HG03066 (cell line): ENCODE results near the gene DCBLD2.
A peak's percentile ranks its signal among the peaks of the same experiment; 100 is the strongest.

ENCODE experiments used
- ATAC-seq: cut with Tn5 transposase; IDR thresholded peaks from one replicate; pipeline ENCODE4 v1.9.1; 2021; ENCODE audit warnings: low read depth; ENCODE audit not compliant: unreplicated experiment

The DCBLD2 gene

DNA sequence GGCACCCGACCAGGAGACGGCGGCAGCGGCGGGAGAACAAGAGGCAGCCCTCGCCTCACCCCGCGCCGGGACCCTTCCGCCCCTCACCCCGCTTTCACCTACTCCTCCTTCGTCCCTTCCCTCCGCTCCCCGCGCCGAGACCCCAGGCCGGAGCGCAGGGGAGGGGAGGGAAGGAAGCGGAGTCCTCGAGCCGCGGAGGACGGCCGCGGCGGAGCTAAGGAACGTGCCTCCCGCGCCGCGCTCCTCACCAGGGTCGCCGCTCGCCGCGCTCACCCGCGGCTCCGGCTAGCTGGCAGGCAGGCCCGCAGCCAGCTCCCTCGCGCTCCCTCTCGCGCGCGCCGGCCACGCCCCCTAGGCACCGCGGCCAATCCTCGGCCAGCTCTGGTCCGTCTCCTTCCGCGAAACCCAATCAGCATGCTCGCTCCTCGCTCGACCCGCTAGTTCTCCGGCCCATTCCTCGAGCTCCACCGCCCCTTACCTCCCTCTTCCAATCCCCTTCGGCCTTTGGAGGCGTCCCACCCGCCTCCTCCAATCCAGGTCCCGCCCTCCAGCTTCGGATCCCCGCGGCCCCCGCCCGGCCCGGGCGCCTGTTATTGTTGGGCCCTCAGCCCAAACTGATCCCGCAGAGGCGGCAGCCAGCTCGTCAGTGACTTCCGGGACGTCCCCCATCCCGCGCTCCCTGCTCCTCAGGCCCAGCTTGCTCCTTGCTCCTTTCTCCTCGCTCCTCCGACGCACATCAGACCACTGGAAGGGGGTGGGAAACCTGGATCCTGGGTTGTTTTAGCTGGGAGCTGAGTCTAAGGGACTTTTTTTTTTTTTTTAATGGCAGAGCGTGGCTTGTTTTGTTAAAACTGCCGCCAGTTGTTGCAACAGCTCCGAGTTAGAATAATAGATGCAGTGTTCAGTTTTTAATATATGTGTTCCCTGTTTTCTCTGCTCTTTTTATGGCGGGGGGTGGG, at the start of gene DCBLD2:
TSS of gene DCBLD2 (minus strand) at position 304 of the 959 bp plus-strand sequence. CDS start 369 bp downstream, outside the sequence.
- ATAC-seq = peak; percentile 98

DNA sequence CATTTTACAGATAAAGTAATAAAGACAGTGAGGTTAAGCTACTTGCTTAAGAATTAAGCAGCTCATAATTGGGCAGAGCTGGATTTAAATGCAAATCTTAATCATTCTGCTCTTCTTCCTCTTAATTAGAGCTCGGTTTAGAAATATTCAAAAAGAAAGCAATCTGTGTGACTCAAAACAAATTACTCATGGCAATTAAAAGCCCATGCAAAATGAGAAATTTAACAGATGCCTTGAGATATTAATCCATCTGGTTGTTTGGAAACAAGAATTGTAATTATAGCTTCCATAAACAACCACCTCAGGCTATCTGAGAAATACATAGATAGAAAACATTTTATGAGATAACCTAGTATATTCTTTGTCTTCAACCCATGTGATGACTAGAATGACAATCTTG, 44.2 kb upstream of the DCBLD2 start:
- ATAC-seq = no peak

DNA sequence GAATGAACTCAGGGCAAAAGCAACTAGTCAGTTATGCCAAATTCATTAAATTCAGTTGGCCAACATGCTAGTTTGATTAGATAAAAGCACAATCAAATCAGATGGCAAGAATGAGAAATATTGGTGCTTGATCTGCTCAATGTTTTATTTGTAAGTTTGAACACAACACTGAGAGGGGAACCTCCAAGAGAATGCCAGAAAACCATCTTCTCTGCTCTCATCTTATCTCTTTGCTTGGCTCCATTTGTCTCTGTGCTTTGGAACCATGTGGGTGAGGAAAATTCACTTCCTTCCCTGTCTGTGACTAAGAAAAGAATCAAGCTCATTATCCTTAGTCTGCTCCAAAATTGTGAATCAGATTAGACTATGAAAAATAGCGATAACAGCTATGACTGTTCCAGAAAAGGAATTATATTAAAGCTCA, 43.6 kb upstream of the DCBLD2 start:
- no peak for ATAC-seq

DNA sequence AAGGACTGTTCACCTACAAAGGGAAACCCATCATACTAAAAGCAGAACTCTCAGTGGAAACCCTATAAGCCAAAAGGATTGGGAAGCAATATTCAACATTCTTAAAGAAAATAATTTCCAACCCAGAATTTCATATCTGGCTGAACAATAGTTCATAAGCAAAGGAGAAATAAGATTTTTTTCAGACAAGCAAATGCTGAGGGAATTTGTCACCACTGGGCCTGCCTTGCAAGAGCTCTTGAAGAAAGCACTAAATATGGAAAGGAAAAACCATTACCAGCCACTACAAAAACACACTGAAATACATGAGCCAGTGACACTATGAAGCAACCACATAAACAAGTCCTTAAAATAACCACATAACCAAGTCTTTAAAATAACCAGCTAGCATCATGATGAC, 28.9 kb upstream of the DCBLD2 start:
- no peak for ATAC-seq

DNA sequence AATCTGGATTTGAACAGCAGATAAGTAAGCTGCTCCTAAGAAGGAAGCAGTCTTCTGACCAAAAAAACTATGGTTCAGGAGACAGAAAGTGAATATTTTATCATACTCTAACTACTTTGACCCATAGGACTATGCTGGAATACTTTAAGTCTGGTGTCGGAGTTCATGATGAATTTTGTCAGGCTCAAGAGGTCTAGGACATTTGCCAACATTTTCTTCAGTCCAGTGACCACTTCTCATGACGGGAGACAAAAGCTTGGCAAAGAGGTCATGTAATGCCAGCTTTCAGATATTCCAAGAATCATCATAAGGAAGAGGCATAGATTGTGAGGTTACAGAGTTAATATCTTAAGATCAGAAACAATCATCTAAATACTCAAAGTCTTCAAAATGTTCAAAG, 20.5 kb upstream of the DCBLD2 start:
- ATAC-seq = no peak

DNA sequence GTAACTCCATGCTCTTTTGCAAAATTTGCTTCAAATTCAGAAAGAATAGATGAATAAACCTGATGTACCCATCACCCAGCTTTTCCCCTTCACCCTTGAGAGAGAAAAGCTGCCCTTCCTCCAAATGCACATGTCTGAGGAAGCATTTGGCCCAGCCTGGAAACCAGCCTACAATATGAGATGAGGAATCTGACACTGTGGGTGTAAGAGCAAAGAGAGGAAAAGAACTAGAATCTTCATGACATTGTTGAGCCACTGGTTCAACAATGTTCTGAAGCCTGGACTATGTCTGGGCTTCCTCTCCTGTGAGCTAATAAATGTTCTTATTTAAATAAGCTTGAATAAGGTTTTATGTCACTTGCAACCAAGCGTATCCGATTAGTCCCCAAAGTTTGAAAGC, 18.7 kb upstream of the DCBLD2 start:
- ATAC-seq = no peak

GRCh38 chr3:98918586-98918985, 17.1 kb upstream of the DCBLD2 start:
- ATAC-seq = no peak

GRCh38 chr3:98917608-98918007, 16.1 kb upstream of the DCBLD2 start:
- ATAC-seq = no peak

GRCh38 chr3:98914210-98915080, 12.9 kb upstream of the DCBLD2 start:
- no peak for ATAC-seq

- no peak for ATAC-seq
Measured at GRCh38 chr3:98912448-98912847, 11.0 kb upstream of the DCBLD2 start.

DNA sequence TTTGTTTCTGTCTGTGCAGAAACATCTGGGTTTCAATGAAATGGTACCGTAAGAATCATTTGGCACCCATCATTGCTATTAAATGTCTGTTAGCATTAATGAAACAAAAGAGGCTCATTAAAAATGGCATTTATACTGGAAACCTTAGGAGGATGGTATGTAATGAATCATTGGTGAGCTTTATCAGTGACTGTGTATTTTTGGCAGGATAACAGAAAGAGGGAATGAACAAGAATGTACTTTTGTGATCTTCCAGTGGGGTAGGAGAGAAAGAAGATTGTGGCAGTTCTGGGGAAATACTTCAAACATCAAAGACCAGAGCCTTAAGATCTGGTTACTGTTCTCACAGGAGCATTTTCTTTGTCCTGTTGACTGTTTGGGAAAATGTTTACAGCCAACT, 4.7 kb upstream of the DCBLD2 start:
- ATAC-seq = no peak

DNA sequence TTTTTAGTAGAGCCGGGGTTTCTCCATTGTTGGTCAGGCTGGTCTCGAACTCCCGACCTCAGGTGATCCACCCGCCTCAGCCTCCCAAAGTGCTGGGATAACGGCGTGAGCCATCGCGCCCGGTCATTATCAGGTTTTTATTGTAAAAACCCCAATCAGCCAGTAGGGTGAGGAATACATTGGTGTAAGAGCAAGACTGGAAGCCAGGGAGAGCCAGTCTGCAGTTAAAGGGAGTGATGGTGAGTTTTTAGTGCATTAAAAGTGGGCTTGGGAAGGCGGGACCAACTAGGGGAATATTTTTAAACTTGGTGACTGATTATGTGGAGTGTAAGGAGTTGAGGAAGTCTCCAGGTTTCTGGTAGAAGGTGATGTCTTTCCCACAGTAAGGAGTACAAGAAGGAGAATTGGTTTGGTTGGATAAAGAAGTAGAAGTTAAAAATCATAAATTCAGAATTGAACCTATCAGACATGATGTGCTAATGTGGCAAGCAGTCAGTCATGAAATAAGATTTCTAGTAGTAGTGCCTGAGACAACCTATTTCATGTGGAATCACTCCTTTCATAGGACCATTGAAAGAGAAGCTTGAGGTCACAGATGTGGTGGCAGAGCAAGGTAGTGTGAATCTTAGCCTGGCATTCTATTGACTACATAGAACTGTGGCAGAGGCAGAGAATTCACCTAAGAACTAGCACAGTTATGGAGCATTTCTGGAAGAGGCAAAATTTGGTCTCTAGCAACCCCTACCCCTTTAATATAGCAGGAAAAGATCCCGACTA, 2.4 kb upstream of the DCBLD2 start:
- no peak for ATAC-seq

- no peak for ATAC-seq
Measured at GRCh38 chr3:98903099-98903498, 1.6 kb upstream of the DCBLD2 start.

- ATAC-seq = no peak
Measured at GRCh38 chr3:98902351-98902740, 851 bp upstream of the DCBLD2 start.

DNA sequence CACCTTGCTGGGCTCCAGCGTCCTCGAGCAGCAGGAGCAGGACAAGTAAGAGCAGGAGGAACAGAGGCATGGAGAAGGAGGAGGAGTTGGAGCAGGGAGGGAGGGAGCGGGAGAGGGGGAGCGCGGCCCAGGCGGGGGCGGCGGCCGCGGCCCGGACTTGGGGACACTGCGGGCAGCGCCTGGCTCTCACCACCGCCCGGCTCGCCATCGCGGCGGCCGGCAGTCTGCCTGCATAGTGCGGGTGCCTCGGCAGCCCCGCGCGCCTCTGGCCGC, 440 bp downstream of the DCBLD2 start:
- peak; percentile 27 for ATAC-seq

GRCh38 chr3:98900265-98901118, 1.0 kb downstream of the DCBLD2 start:
- no peak for ATAC-seq

DNA sequence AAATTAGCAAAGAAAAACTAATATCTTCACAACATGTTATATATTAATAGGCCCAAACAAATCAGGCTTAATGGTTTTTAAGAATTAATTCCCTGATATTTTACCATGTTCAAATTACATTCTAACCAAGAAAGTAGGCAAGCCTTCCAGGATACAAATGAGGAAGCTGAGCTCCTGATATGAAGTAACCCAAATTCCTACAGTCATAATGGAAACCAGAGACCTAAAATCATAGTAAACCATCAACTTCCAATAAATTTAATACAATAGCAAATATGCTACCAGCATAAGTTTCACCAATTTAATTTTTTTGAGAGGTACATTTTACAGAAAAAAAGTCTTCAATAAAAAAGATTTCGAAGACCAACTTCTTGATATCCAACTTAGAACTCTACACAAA, 3.8 kb downstream of the DCBLD2 start:
- no peak for ATAC-seq

- ATAC-seq = no peak
Measured at GRCh38 chr3:98894791-98895576, 6.5 kb downstream of the DCBLD2 start.

DNA sequence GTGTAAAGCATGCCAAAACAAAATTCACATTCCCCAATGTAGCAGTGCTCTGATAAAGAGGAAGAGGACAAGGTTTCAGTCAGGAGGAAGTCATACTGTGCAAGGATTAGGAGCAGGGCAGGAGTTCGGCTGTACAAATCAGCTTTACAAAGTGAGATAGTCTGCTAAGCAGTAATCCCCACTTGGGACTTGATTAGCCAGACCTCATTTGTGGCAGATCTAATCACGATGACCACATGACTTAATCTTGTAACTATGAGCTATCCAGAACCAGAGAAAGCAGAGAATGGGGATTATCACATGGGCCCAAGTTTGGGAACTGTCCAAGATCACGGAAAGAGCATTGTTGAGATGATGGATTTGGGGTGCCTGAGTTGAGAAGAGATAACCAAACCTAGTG, 7.8 kb downstream of the DCBLD2 start:
- no peak for ATAC-seq
